ENCODE data around the gene PROM1. TPM values are rescaled to one million over a fixed set of nuclear protein-coding genes. Genes with fewer than 3 reads are reported as not detected.

The PROM1 gene
- total RNA-seq, 1 experiment from 2014 or later, result 0.27 TPM

DNA sequence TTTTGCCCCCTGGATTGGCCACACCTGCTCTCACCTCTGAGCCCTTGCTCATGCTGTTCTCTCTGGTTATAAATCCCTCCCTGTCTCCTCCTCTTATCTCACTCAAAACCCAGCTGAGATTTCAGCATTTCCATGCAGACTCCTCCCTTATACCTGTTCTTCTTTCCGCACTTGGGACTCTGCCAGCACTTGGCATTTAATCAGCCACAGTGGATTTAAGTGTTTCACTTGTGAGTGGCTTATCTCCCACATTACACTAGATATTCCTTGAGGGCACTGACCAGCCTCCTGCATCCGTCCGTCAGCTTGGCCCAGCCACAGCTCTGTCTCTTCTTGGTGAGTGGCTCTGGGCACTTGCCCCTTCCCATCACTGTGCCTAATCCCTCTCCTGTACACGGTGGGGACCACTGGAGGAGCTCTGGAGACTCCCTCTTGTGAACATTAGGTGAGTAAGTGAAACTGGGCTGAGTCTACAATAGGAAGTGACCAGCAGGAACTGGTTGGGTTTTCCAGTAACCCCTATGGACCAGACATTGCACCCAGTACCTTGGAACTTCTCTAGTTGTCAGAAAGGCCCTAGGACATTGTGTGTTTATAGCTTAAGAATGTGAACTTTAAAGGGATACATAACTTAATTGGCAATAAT lies 165.2 kb downstream of the PROM1 start:
- DNase-seq (ENCODE audit: extremely low read depth, low read depth), result no peak

Other genes with a start within 250 kb of the PROM1 start
- not detected in 2 replicates for gene FGFBP1, start 145.3 kb downstream of the PROM1 start, total RNA-seq (2014; rRNA removed; shearing (Covaris generic))
- gene FGFBP2, start 120.8 kb downstream of the PROM1 start, total RNA-seq (2014; rRNA removed; shearing (Covaris generic)), result not detected in 2 replicates
- gene TAPT1, start 142.4 kb upstream of the PROM1 start, total RNA-seq (2014; rRNA removed; shearing (Covaris generic)), result 8.5 and 10.5 TPM in 2 replicates